NB4 (cell line): Measurements from ENCODE around the gene ZMAT5.

Experiments
- POLR2A ChIP-seq: IDR thresholded peaks from 2 replicates; pipeline ENCODE4 v1.6.1; 2011; ENCODE audit warnings: mild to moderate bottlenecking; ENCODE audit not compliant: insufficient read length; ENCODE audit errors: extremely low read depth
- TF ChIP-seq, protein P1 (sequence below): IDR thresholded peaks from one replicate; pipeline ENCODE4 v1.5.1; 2012; ENCODE audit warnings: low read depth, low read length
- TF ChIP-seq, protein P2 (sequence below): IDR thresholded peaks from 2 replicates; pipeline ENCODE4 v1.6.1; 2011; ENCODE audit warnings: low read depth, low read length

DNA sequence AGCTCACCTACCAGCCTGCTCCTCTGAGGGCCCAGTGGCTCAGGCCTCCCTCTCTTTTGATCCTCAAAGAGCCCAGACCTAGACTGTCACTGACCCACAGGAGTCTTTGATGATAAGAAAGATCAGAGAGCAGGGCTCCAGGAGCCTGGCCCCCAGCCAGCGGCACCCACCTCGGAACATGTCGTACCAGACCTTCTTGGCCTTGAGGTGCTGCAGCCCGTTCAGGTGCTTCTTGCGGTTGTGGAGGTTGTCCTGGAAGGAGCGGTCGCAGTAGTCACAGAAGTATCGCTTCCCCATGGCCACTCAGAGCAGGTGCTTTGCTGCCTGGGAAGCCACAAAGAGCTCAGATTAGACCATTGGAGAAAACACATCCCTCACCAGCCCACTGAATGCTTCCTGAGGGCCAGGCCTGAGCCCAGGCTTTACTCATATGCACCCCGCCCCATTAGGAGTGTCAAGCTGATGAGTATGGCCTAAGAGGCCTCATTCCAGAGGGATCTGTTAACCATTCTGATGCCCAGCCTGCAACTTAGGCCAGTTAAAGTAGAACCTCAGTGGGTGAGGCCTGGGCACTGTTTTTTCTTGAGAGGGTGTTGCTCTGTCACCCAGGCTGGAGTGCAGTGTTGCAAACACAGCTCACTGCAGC is 18.4 kb downstream of the ZMAT5 start:
- TF ChIP-seq POLR2A: no peak
- TF ChIP-seq, protein P1, sequence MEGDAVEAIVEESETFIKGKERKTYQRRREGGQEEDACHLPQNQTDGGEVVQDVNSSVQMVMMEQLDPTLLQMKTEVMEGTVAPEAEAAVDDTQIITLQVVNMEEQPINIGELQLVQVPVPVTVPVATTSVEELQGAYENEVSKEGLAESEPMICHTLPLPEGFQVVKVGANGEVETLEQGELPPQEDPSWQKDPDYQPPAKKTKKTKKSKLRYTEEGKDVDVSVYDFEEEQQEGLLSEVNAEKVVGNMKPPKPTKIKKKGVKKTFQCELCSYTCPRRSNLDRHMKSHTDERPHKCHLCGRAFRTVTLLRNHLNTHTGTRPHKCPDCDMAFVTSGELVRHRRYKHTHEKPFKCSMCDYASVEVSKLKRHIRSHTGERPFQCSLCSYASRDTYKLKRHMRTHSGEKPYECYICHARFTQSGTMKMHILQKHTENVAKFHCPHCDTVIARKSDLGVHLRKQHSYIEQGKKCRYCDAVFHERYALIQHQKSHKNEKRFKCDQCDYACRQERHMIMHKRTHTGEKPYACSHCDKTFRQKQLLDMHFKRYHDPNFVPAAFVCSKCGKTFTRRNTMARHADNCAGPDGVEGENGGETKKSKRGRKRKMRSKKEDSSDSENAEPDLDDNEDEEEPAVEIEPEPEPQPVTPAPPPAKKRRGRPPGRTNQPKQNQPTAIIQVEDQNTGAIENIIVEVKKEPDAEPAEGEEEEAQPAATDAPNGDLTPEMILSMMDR: no peak
- TF ChIP-seq, protein P2, sequence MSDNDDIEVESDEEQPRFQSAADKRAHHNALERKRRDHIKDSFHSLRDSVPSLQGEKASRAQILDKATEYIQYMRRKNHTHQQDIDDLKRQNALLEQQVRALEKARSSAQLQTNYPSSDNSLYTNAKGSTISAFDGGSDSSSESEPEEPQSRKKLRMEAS: no peak
